IPS DF 4.7 (cell line): ENCODE measurements around the gene ANXA2.

Experiments used
- DNase-seq: peaks from one replicate; pipeline ENCODE4 v3.0.0-alpha.2; 2013; ENCODE audit warnings: low spot score; ENCODE audit errors: extremely low read depth

ANXA2 gene

DNA sequence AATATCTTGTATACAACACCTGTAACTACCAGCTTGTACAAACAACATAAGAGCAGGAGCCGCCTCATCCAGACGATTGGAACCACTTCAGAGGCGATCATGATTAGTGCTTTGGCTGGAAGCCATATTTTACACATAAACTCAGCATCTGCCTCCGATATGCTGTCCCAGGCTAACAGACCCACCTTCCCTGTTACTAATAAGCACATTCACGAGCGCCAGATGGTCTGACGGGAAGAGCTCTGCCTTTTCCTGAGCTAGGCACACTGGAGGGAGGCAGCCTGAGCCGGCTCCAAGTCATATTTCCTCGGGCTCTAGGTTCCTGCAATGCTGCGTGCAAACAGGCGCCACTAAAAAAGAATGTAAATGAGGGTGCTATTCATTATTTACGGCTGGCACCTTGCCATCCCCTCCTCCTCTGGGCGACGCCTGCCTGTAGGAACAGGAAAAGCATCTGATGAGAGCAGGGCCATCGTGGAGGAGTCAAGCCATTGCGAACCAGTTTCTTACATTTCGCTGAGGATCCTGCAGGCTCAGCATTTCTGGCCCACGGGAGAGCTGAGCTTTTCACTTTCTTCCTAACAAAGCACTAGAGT lies 98.2 kb downstream of the ANXA2 start:
- DNase-seq, result no peak
